SK-N-SH (cell line): Measurements from ENCODE around the gene ASB18. TPM values are rescaled to one million over a fixed set of nuclear protein-coding genes. Genes with fewer than 3 reads are reported as not detected.

ENCODE experiments used
- CTCF ChIA-PET: fragments of 300-600, 350-600 bp; formaldehyde crosslinking; extraction: SDS; loops from one replicate; lab custom pipeline; 2021; lab: Yijun Ruan, JAX
- POLR2A ChIA-PET: fragments of 350-600 bp; sonication (Branson Sonifier 250); formaldehyde crosslinking; extraction: SDS; loops from one replicate; lab custom pipeline; 2020; ENCODE audit warnings: antibody characterized with exemption, inconsistent platforms; lab: Yijun Ruan, JAX
- DNase-seq: peaks from one replicate; pipeline ENCODE4 v3.0.0; 2012
- H2AFZ ChIP-seq: fragments of 200-600 bp; sonication (generic); 2 replicates; pipeline ENCODE4 v1.8.1; 2016; ENCODE audit warnings: antibody characterized with exemption, mild to moderate bottlenecking, low read depth
- H3F3A ChIP-seq: fragments of 200-600 bp; sonication (generic); replicated peaks from 2 replicates; pipeline ENCODE3; 2016; ENCODE audit warnings: antibody characterized with exemption, mild to moderate bottlenecking; ENCODE audit not compliant: insufficient read depth
- H3K27ac ChIP-seq, 2 experiments: fragments of 200-500 bp in 1 of 2; fragments of 200-600 bp in 1 of 2; sonication (Bioruptor generic) in 1 of 2; sonication (generic), shearing (Covaris generic) in 1 of 2; 2 replicates each; pipeline versions ENCODE4 v1.5.1 to v1.6.1; 2014 to 2016; ENCODE audit warnings: low read depth in 2 of 2, inconsistent platforms in 1 of 2, low read length in 1 of 2, mild to moderate bottlenecking in 1 of 2, mixed read lengths in 1 of 2
- H3K27me3 ChIP-seq: fragments of 200-600 bp; sonication (generic), shearing (Covaris generic); 2 replicates; pipeline ENCODE4 v1.6.1; 2016; ENCODE audit warnings: mixed run types; ENCODE audit not compliant: insufficient read depth
- H3K36me3 ChIP-seq, 2 experiments: fragments of 200-500 bp in 1 of 2; fragments of 200-600 bp in 1 of 2; sonication (Bioruptor generic) in 1 of 2; sonication (generic) in 1 of 2; replicated peaks in 1 of 2; 2 replicates each; pipeline versions ENCODE3 to v1.5.1; 2014 to 2016; ENCODE audit warnings: low read length in 1 of 2, mild to moderate bottlenecking in 1 of 2; ENCODE audit not compliant: insufficient read depth in 2 of 2, control insufficient read depth in 1 of 2
- H3K4me1 ChIP-seq, 2 experiments: fragments of 200-500 bp in 1 of 2; fragments of 200-600 bp in 1 of 2; sonication (Bioruptor generic) in 1 of 2; sonication (generic), shearing (Covaris generic) in 1 of 2; 2 replicates each; pipeline versions ENCODE4 v1.5.1 to v1.6.1; 2014 to 2016; ENCODE audit warnings: low read depth in 1 of 2, low read length in 1 of 2, mixed run types in 1 of 2; ENCODE audit not compliant: insufficient read depth in 2 of 2, control insufficient read depth in 1 of 2
- H3K4me2 ChIP-seq: fragments of 200-600 bp; sonication (generic), shearing (Covaris generic); 2 replicates; pipeline ENCODE4 v1.6.1; 2017; ENCODE audit warnings: mixed run types
- H3K4me3 ChIP-seq, 2 experiments: fragments of 200-500 bp in 1 of 2; fragments of 200-600 bp in 1 of 2; sonication (Bioruptor generic) in 1 of 2; sonication (generic), shearing (Covaris generic) in 1 of 2; 2 replicates each; pipeline versions ENCODE4 v1.5.1 to v1.8.1; 2014 to 2016; ENCODE audit warnings: low read depth in 2 of 2, inconsistent platforms in 1 of 2, low read length in 1 of 2, mild to moderate bottlenecking in 1 of 2, mixed read lengths in 1 of 2, moderate library complexity in 1 of 2
- H3K79me2 ChIP-seq: fragments of 200-600 bp; sonication (generic); 2 replicates; pipeline ENCODE4 v1.8.1; 2017; ENCODE audit warnings: mild to moderate bottlenecking; ENCODE audit not compliant: insufficient read depth
- H3K9ac ChIP-seq: fragments of 200-600 bp; sonication (generic); 2 replicates; pipeline ENCODE4 v1.6.1; 2017; ENCODE audit warnings: mixed run types
- H3K9me2 ChIP-seq: fragments of 200-600 bp; sonication (generic); 2 replicates; pipeline ENCODE4 v1.6.1; 2017; ENCODE audit warnings: mixed run types
- H3K9me3 ChIP-seq: fragments of 200-600 bp; sonication (generic); 2 replicates; pipeline ENCODE4 v1.6.1; 2017; ENCODE audit warnings: mixed run types, mild to moderate bottlenecking, moderate library complexity
- H4K20me1 ChIP-seq: fragments of 200-600 bp; sonication (generic); 2 replicates; pipeline ENCODE4 v1.6.1; 2017; ENCODE audit warnings: mild to moderate bottlenecking, mixed run types; ENCODE audit not compliant: insufficient read depth
- CTCF ChIP-seq: fragments of 200-600 bp; sonication (generic); IDR thresholded peaks from 2 replicates; pipeline ENCODE4 v1.6.1; 2017; ENCODE audit warnings: antibody characterized with exemption, mild to moderate bottlenecking, moderate library complexity
- EP300 ChIP-seq, 2 experiments: IDR thresholded peaks; 2 replicates each; pipeline versions ENCODE4 v1.4.0 to v1.6.1; 2012; ENCODE audit warnings: borderline replicate concordance in 1 of 2, low read depth in 1 of 2, low read length in 1 of 2
- EZH2phosphoT487 ChIP-seq: fragments of 200-600 bp; sonication (generic); IDR thresholded peaks from 2 replicates; pipeline ENCODE4 v1.6.1; 2017; ENCODE audit warnings: low read depth, mixed run types, mild to moderate bottlenecking, antibody characterized with exemption, moderate library complexity, borderline replicate concordance
- FOSL2 ChIP-seq: IDR thresholded peaks from 2 replicates; pipeline ENCODE4 v1.4.0; 2012; ENCODE audit warnings: low read depth, mild to moderate bottlenecking, moderate library complexity, borderline replicate concordance
- FOXJ3 ChIP-seq: sonication (generic); formaldehyde crosslinking; IDR thresholded peaks from 2 replicates; pipeline ENCODE4 v1.5.1; 2020; ENCODE audit warnings: mild to moderate bottlenecking, missing genetic modification reagents
- FOXM1 ChIP-seq: IDR thresholded peaks from 2 replicates; pipeline ENCODE4 v1.4.0; 2012; ENCODE audit warnings: low read depth, mild to moderate bottlenecking
- GATA2 ChIP-seq: sonication (generic); formaldehyde crosslinking; IDR thresholded peaks from 2 replicates; pipeline ENCODE4 v1.5.0; 2020; ENCODE audit warnings: mild to moderate bottlenecking, missing genetic modification reagents
- IRF3 ChIP-seq: fragments of 150-350 bp; IDR thresholded peaks from 2 replicates; pipeline ENCODE4 v1.6.1; 2016; ENCODE audit warnings: mild to moderate bottlenecking, low read depth, low read length
- JUND ChIP-seq: IDR thresholded peaks from 2 replicates; pipeline ENCODE4 v1.4.0; 2012
- MEF2A ChIP-seq: IDR thresholded peaks from 2 replicates; pipeline ENCODE4 v1.4.0; 2012; ENCODE audit warnings: low read depth, borderline replicate concordance
- MXI1 ChIP-seq: IDR thresholded peaks from 2 replicates; pipeline ENCODE4 v1.6.1; 2012; ENCODE audit warnings: mild to moderate bottlenecking, low read depth, low read length, improper control_type of control experiment
- RAD21 ChIP-seq: IDR thresholded peaks from 2 replicates; pipeline ENCODE4 v1.6.1; 2012; ENCODE audit warnings: mild to moderate bottlenecking, low read length
- RCOR1 ChIP-seq: fragments of 150-350 bp; IDR thresholded peaks from 2 replicates; pipeline ENCODE4 v1.6.1; 2017; ENCODE audit warnings: antibody characterized with exemption, low read length
- RFX5 ChIP-seq: IDR thresholded peaks from 2 replicates; pipeline ENCODE4 v1.6.1; 2012; ENCODE audit warnings: mild to moderate bottlenecking, improper control_type of control experiment, low read length
- SIN3A ChIP-seq: IDR thresholded peaks from 2 replicates; pipeline ENCODE4 v1.6.1; 2012; ENCODE audit warnings: low read depth, mild to moderate bottlenecking, low read length, moderate library complexity, borderline replicate concordance
- SMC3 ChIP-seq: IDR thresholded peaks from 2 replicates; pipeline ENCODE4 v1.6.1; 2012; ENCODE audit warnings: low read depth, low read length, improper control_type of control experiment
- TAF1 ChIP-seq: IDR thresholded peaks from 2 replicates; pipeline ENCODE4 v1.6.1; 2012; ENCODE audit warnings: low read depth, mild to moderate bottlenecking, low read length, moderate library complexity, borderline replicate concordance
- USF1 ChIP-seq: IDR thresholded peaks from 2 replicates; pipeline ENCODE4 v1.4.0; 2012; ENCODE audit warnings: low read depth, borderline replicate concordance
- USF2 ChIP-seq: fragments of 150-350 bp; IDR thresholded peaks from 2 replicates; pipeline ENCODE4 v1.6.1; 2017; ENCODE audit warnings: antibody characterized with exemption, low read length, low read depth, borderline replicate concordance
- YY1 ChIP-seq: IDR thresholded peaks from 2 replicates; pipeline ENCODE4 v1.4.0; 2012; ENCODE audit warnings: low read depth, mild to moderate bottlenecking
- WGBS: methylation state at CpG from one replicate; pipeline ENCODE4 v1.1.6; 2017; ENCODE audit warnings: low lambda C conversion rate; 5-methylcytosine and 5-hydroxymethylcytosine counted together
- polyA plus RNA-seq, 3 experiments: library from polyadenylated mRNA; depleted of rRNA; stranded (reverse); fragments of >200 nt; gene quantifications; 2 replicates each; pipeline ENCODE4 v1.2.3, GENCODE V29; 2012
- TF ChIP-seq, protein P1 (sequence below): IDR thresholded peaks from 2 replicates; pipeline ENCODE4 v1.4.0; 2012; ENCODE audit warnings: low read depth

Gene ASB18
- polyA plus RNA-seq, 1 of the 3 experiments (the other 2 are of a cell fraction) = not detected

DNA sequence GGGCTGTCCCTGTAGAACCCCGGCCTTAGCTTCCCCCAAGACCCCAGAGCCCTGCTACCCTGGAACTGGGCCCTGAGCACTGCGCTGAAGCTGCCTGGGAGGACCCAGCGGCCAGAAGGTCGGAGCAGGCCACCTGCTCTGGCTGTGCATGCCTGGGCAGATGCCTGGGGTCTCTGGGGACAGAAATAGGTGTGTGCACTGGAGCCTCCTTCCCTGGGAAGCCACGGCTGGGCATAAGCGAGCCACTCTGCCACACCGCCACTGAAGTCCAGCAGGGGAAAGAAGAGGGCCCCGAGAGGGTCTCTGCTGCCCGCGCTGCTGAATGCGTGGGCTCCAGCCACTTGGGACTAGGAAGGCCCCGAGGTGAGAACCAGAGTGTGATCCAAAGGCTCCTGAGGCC lies 102.7 kb downstream of the ASB18 start:
- H2AFZ ChIP-seq = no peak overlapping the region
- peaks cover 0 to 9% of the 10 kb centered on the region in 2 experiments; a peak in 1 of 4 replicates for H3K4me1 ChIP-seq
- no peaks in the 10 kb centered on the region for H3K36me3 ChIP-seq
- no peaks in the 10 kb centered on the region for H4K20me1 ChIP-seq
- CTCF ChIA-PET = interaction anchor here (3.7 kb wide), 1 partner anchor 16 kb away, joined by 28 read pairs; no protein-coding TSS in a partner anchor
- POLR2A ChIA-PET = no interaction called here
- no peaks in the 10 kb centered on the region for H3K79me2 ChIP-seq
- H3F3A ChIP-seq = no peaks in the 10 kb centered on the region
- H3K27me3 ChIP-seq = peaks cover 24% of the 10 kb centered on the region
- H3K9me3 ChIP-seq = no peaks in the 10 kb centered on the region
- DNase-seq = no peak
- H3K27ac ChIP-seq = no peak overlapping the region
- H3K9ac ChIP-seq = no peak overlapping the region
- no peaks in the 10 kb centered on the region for H3K9me2 ChIP-seq
- H3K4me2 ChIP-seq = no peak overlapping the region
- no peak for TF ChIP-seq EZH2phosphoT487
- no peak for TF ChIP-seq USF1
- TF ChIP-seq SMC3 = no peak
- no peak for TF ChIP-seq FOSL2
- TF ChIP-seq SIN3A = no peak
- TF ChIP-seq EP300 (IDR thresholded peaks at IDR 0.05; ENCODE audit: borderline replicate concordance in 1 of 2, low read depth in 1 of 2, low read length in 1 of 2) = no peak
- TF ChIP-seq USF2 = no peak
- TF ChIP-seq IRF3 = no peak
- TF ChIP-seq, all 33 proteins: peak for 0
- H3K4me3 ChIP-seq = no peak overlapping the region
- 88% methylated on average over 9 of the region's 12 CpGs for WGBS

GRCh38 chr2:236161082-236161462 lies 103.1 kb downstream of the ASB18 start:
- POLR2A ChIA-PET = no interaction called here
- CTCF ChIA-PET = interaction anchor here (1.2 to 3.7 kb wide), 3 partner anchors 16 to 382 kb away, joined by 3 to 28 read pairs (median 5); no protein-coding TSS in a partner anchor
- 84% methylated on average over 6 of the region's 15 CpGs for WGBS
- TF ChIP-seq CTCF (no peak), RCOR1 (no peak), MXI1 (no peak), TAF1 (no peak), USF2 (no peak), JUND (no peak), GATA2 (CRISPR knock-in tag) (no peak), YY1 (no peak), RFX5 (no peak), SIN3A (no peak), MEF2A (no peak), FOXM1 (no peak), FOXJ3 (CRISPR knock-in tag) (no peak), IRF3 (no peak), RAD21 (no peak)
- TF ChIP-seq, protein P1, sequence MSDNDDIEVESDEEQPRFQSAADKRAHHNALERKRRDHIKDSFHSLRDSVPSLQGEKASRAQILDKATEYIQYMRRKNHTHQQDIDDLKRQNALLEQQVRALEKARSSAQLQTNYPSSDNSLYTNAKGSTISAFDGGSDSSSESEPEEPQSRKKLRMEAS = no peak

More at GRCh38 chr2:236161082-236161462, 103.1 kb downstream of the ASB18 start:
- Histone ChIP-seq H3K79me2 (no peaks in the 10 kb centered on the region), H3K9ac (no peak overlapping the region), H3K4me1 (peaks cover 0 to 7% of the 10 kb centered on the region in 2 experiments; a peak in 1 of 4 replicates), H3K27me3 (peaks cover 20% of the 10 kb centered on the region), H3F3A (no peaks in the 10 kb centered on the region), H3K9me3 (no peaks in the 10 kb centered on the region), H3K4me2 (no peak overlapping the region), H3K36me3 (no peaks in the 10 kb centered on the region), H3K27ac (no peak overlapping the region), H4K20me1 (no peaks in the 10 kb centered on the region), H2AFZ (no peak overlapping the region), H3K9me2 (no peaks in the 10 kb centered on the region), H3K4me3 (no peak overlapping the region)
- no peak for DNase-seq
